ENCODE data around the gene DCUN1D2. TPM values are rescaled to one million over a fixed set of nuclear protein-coding genes. Genes with fewer than 3 reads are reported as not detected.

Gene DCUN1D2
- total RNA-seq, 2 donors from 2014 or later = 12.2 to 14.5 TPM

GRCh38 chr13:113485545-113485944 is 5.0 kb downstream of the DCUN1D2 start:
- intact Hi-C loops (cut with DNase I) = no loop called here
- 69 to 70% methylated on average over 13 of the region's 13 CpGs for WGBS, 2 donors
- Histone ChIP-seq H3K36me3 (replicated peaks in 1 of 2; ENCODE audit: insufficient read depth in 1 of 2, low read depth in 2 of 2) (no peaks in the 10 kb centered on the region), H3K9me3 (no peaks in the 10 kb centered on the region), H3K4me3 (no peak overlapping the region), H3K27ac (no peak overlapping the region), H3K27me3 (no peaks in the 10 kb centered on the region), H3K4me1 (peaks cover 17% of the 10 kb centered on the region)
- ATAC-seq (no peak), DNase-seq (no peak)
- TF ChIP-seq, protein P1, sequence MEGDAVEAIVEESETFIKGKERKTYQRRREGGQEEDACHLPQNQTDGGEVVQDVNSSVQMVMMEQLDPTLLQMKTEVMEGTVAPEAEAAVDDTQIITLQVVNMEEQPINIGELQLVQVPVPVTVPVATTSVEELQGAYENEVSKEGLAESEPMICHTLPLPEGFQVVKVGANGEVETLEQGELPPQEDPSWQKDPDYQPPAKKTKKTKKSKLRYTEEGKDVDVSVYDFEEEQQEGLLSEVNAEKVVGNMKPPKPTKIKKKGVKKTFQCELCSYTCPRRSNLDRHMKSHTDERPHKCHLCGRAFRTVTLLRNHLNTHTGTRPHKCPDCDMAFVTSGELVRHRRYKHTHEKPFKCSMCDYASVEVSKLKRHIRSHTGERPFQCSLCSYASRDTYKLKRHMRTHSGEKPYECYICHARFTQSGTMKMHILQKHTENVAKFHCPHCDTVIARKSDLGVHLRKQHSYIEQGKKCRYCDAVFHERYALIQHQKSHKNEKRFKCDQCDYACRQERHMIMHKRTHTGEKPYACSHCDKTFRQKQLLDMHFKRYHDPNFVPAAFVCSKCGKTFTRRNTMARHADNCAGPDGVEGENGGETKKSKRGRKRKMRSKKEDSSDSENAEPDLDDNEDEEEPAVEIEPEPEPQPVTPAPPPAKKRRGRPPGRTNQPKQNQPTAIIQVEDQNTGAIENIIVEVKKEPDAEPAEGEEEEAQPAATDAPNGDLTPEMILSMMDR (IDR thresholded peaks at IDR 0.05) = no peak

DNA sequence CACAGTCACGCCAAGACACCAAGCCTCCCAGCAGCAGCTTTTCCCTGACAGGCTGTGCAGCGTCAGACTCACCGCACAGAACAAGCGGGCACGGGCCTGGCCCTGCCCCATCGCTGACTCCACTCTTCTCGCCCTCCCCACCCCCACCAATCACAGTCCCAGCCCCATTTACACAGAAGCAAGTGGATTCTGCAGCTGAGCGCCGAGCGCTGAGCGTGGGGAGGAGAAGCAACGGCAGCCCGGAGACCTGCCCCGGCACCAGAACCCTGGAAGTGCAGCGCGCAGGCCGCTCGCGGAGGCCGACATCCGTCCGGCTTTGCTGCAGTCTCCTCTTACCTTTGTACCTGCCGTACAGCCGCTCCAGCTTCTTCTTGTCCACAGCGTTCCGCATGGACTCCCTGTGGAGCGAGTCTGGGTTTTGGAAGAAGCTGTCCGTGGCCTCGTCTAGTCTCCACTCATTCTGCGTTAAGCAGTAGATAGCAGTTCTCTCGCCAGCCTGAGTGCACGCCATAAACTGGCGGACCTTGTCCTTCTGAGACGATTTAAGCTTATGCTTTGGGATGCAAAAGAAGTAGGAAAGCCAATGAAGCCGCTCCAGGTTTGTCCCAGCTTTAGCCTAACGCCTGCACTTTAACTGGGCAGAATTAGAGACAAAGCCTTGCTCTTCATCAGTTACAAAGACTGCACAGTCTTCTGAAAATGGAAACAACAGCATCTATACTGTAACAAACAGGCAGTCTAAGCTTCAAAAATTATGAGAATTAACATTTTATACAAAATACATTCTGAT is 6.8 kb downstream of the DCUN1D2 start:
- TF ChIP-seq POLR2A (IDR thresholded peaks at IDR 0.05) = no peak
- TF ChIP-seq, protein P1 (IDR thresholded peaks at IDR 0.05) = no peak
- intact Hi-C loops (cut with DNase I) = no loop called here
- ATAC-seq (no peak), DNase-seq (no peak)
- Histone ChIP-seq H3K36me3 (replicated peaks in 1 of 2; ENCODE audit: insufficient read depth in 1 of 2, low read depth in 2 of 2) (peaks cover 0 to 3% of the 10 kb centered on the region in 2 donors), H3K4me3 (no peak overlapping the region), H3K27me3 (no peaks in the 10 kb centered on the region), H3K4me1 (peaks cover 4% of the 10 kb centered on the region), H3K9me3 (no peaks in the 10 kb centered on the region), H3K27ac (no peak overlapping the region)
- 93 to 94% methylated on average over 36 of the region's 36 CpGs for WGBS, 2 donors

- no peaks in the 10 kb centered on the region for H3K4me1 ChIP-seq
- H3K9me3 ChIP-seq = no peaks in the 10 kb centered on the region
- intact Hi-C loops (cut with DNase I) = no loop called here
- peaks cover 0 to 3% of the 10 kb centered on the region in 2 donors for H3K36me3 ChIP-seq (replicated peaks in 1 of 2; ENCODE audit: insufficient read depth in 1 of 2, low read depth in 2 of 2)
- WGBS, 2 donors = 91 to 95% methylated on average over 7 of the region's 7 CpGs
- DNase-seq (no peak), ATAC-seq (no peak)
- no peak overlapping the region for H3K27ac ChIP-seq
- no peak overlapping the region for H3K4me3 ChIP-seq
- no peak for TF ChIP-seq POLR2A (IDR thresholded peaks at IDR 0.05)
- TF ChIP-seq, protein P1 (IDR thresholded peaks at IDR 0.05) = no peak
- H3K27me3 ChIP-seq = no peaks in the 10 kb centered on the region
Observed at GRCh38 chr13:113483081-113483480, 7.4 kb downstream of the DCUN1D2 start.

- TF ChIP-seq, protein P1 (IDR thresholded peaks at IDR 0.05) = no peak
- TF ChIP-seq POLR2A (IDR thresholded peaks at IDR 0.05) = no peak
- intact Hi-C loops (cut with DNase I) = no loop called here
- Histone ChIP-seq H3K9me3 (no peaks in the 10 kb centered on the region), H3K27ac (no peak overlapping the region), H3K27me3 (no peaks in the 10 kb centered on the region), H3K36me3 (replicated peaks in 1 of 2; ENCODE audit: insufficient read depth in 1 of 2, low read depth in 2 of 2) (peaks cover 0 to 8% of the 10 kb centered on the region in 2 donors), H3K4me1 (no peaks in the 10 kb centered on the region), H3K4me3 (no peak overlapping the region)
- DNase-seq (no peak), ATAC-seq (no peak)
- 71 to 73% methylated on average over 4 of the region's 4 CpGs for WGBS, 2 donors
Observed at GRCh38 chr13:113479179-113479578, 11.3 kb downstream of the DCUN1D2 start.

GRCh38 chr13:113477724-113478123 is 12.8 kb downstream of the DCUN1D2 start:
- Histone ChIP-seq H3K27me3 (no peaks in the 10 kb centered on the region), H3K9me3 (no peaks in the 10 kb centered on the region), H3K4me3 (no peak overlapping the region), H3K4me1 (no peaks in the 10 kb centered on the region), H3K36me3 (replicated peaks in 1 of 2; ENCODE audit: insufficient read depth in 1 of 2, low read depth in 2 of 2) (peaks cover 0 to 8% of the 10 kb centered on the region in 2 donors), H3K27ac (no peak overlapping the region)
- ATAC-seq (no peak), DNase-seq (no peak)
- WGBS, 2 donors = 97 to 98% methylated on average over 3 of the region's 3 CpGs
- TF ChIP-seq POLR2A (IDR thresholded peaks at IDR 0.05) = no peak
- TF ChIP-seq, protein P1 (IDR thresholded peaks at IDR 0.05) = no peak
- intact Hi-C loops (cut with DNase I) = no loop called here
